ENCODE data around the gene SLC17A4.
"Not testable (repeated sequence)": the region's sequence is repeated elsewhere in the genome, so short reads cannot be mapped to it uniquely, and the experiment has no call there.

SLC17A4 gene, protein sequence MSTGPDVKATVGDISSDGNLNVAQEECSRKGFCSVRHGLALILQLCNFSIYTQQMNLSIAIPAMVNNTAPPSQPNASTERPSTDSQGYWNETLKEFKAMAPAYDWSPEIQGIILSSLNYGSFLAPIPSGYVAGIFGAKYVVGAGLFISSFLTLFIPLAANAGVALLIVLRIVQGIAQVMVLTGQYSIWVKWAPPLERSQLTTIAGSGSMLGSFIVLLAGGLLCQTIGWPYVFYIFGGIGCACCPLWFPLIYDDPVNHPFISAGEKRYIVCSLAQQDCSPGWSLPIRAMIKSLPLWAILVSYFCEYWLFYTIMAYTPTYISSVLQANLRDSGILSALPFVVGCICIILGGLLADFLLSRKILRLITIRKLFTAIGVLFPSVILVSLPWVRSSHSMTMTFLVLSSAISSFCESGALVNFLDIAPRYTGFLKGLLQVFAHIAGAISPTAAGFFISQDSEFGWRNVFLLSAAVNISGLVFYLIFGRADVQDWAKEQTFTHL

GRCh38 chr6:25754535-25754934, at the start of gene SLC17A4:
Gene SLC17A4 (plus strand): TSS chr6:25754742. CDS start chr6:25761963, 7,221 bp downstream.
- DNase-seq, result no peak

DNA sequence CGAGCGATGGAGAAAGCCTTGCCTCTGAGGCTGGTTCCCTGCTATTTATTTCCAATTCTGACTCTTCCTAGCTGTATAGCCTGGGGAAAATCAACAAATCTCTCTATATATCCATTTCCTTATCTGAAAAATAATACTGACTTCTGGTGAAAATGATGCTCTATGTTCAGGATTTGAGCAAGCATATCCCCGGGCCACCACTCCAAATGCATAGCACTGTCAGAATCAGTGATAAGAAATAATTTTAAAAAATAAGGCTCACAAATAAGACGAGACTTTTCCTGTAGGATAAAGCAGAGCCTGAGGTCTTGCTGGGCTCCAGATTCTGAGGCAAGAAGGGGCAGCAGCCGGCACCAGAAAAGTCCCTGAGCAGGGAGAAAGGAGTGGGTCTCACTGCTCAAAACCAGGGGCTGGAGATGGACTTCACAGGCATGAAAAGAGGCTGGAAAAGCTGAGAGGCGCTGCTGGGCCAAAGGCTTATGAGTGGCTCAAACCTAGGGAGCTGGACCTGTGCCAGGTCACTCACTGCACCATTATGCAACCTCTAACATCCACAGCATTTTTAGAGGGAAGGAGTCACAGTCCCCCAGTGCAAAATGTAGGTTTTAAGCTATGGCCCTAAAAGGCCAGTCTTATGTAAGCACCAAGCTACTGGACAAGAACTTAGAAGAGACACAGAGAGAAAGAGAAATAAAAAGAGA, 48.1 kb upstream of the SLC17A4 start:
- DNase-seq, result no peak

- no peak for DNase-seq
Observed at GRCh38 chr6:25709761-25710160, 44.8 kb upstream of the SLC17A4 start.

DNA sequence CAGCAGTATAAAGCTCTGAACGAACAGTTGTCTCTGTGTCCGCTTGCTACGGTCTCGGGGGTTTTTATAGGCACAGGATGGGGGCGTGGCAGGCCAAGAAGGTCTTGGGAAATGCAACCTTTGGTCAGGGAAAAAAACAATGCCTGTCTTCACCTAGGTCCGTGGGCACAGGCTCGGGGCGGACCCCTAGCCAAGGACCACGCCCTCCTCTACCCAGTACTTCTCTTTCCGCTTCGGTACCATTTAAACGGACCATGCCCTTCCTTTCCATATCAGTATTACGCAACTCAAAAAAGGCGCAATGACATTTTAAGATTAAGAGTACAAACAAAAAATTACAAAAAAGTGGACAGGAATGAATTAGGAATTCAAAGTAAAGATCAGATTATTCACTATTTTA, 44.3 kb upstream of the SLC17A4 start:
- no peak for DNase-seq

DNA sequence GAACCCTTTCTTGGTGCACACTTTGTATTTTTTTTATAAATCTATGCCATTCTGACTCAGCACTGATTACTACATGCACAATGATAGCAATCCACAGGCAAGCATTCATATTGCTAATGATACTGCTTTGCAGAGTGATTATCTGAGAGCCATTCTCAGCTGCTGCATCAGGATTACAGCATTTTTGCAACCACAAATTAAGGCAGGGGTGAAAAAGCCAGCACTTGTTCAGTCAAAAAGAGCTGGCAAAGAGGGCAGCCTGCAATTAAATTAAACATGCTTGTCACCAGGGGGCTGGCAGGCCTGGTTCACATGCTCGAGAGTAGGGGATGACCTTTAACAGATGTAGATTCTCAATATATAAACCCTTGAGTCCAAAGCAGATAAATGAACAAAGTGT, 40.7 kb upstream of the SLC17A4 start:
- no peak for DNase-seq

- DNase-seq, result no peak
Observed at GRCh38 chr6:25714765-25715164, 39.8 kb upstream of the SLC17A4 start.

DNA sequence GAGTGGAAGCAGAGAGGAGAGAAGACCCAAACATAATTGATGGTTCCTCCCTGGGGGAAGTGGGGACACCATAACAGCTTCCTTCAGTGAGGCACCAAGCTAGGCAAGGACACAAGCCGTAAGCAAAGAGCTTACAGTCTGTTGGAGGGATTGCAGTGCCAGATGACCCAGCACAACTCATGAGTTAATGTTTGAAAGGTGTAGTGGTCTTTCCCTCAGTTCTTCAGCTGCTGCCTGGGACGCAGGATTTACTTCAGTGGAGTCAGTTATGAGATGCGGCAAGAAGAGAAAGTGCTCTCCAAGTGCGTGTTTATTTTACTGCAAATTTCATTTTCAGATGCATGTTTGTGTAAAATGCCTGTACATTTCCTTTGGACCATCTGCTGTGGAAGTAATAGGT, 38.7 kb upstream of the SLC17A4 start:
- no peak for DNase-seq

GRCh38 chr6:25717866-25718740, 36.4 kb upstream of the SLC17A4 start:
- DNase-seq, result peak in 1 of 14 donors; percentile 1

- no peak for DNase-seq
Observed at GRCh38 chr6:25726122-25726911, 28.2 kb upstream of the SLC17A4 start.

DNA sequence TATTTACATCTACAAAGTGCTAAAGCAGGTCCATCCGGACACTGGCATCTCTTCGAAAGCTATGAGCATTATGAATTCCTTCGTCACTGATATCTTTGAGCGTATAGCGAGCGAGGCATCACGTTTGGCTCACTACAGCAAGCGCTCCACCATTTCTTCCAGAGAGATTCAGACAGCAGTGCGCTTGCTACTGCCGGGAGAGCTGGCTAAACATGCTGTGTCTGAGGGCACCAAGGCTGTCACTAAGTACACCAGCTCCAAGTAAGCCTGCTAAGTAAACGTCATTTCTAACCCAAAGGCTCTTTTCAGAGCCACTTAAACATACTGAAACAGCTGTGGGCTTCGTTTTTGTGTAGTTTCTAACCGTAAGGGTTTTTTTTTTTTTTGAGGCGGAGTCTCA, 27.5 kb upstream of the SLC17A4 start:
- DNase-seq, result no peak

DNA sequence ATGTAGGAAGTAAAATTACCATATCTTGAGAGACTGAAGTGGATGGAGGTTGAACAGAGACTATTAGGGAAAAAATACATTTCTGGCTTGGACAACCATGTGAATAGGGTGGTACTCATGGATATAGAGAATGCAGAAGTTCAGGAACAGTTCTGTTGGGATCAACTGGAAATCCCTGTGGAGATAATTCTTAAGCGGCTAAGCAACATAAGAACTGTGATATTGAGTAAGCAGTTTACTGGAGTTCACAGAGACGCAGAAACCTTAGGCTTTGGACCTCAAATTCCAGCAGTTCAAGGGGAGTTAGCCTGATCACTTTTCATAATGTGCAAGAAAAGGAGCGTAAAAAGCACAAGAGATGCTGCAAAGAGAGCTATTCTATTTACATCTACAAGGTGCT, 23.6 kb upstream of the SLC17A4 start:
- no peak for DNase-seq

DNA sequence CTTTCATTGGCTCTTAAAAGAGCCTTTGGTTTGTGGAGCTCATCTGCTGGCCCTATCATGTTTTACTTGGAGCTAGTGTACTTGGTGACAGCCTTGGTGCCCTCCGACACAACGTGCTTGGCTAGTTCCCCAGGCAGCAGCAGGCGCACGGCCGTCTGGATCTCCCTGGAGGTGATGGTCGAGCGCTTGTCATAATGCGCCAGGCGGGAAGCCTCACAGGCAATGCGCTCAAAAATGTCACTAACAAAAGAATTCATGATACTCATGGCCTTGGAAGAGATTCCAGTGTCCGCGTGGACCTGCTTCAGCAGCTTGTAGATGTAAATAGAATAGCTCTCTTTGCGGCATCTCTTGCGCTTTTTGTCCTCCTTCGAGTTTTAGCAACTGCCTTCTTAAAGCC, 22.8 kb upstream of the SLC17A4 start:
- no peak for DNase-seq

DNA sequence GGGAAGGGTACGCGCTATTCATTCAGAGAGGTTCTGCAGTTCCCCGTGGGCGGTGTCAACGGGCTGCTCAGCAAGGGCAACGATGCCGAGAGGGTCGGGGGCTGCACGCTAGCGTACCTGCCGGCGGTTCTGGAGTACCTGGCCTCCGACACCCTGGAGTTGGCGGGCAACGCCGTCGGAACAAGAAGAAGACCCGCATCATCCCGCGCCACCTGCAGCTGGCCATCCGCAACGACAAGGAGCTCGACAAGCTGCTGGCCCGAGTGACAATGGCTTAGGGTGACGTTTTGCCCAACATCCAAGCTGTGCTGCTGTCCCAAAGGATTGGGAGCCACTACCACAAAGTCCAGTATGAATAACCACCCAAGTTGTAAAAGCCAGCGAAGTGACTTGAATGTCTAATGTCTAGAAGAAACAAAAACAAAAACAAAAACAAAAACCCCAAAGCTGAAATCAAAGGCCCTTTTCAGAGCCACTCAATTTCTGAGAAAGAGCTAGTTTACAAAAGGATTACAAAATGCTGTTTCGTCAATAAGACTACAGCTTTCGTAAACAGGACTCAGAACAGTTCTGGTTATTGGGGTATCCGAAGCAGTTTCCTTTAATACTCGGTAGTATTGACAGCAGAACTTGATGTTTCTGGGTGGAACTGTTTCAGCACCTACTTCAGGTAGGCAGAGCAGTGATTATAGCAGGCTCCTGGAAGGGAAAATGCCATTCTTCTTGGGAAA, 21.9 kb upstream of the SLC17A4 start:
- DNase-seq, result no peak

DNA sequence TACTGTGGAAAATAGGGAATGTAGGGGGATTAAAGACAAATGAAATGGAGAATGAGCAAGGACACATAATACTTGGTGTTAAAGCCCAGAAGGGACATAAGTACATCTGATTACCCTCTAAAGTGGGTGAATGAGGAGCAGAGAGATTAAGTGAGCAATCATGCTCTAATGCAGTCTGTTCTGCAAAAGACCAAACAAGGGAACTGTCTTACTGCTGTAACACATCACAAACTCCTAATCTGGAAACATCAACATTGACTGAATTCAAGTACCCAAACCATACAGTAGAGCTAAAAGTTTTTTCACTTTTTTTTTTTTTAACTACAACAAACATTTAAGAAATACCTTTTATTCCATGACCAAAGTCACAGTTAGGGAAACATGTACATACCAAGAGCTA, 19.3 kb upstream of the SLC17A4 start:
- no peak for DNase-seq

DNA sequence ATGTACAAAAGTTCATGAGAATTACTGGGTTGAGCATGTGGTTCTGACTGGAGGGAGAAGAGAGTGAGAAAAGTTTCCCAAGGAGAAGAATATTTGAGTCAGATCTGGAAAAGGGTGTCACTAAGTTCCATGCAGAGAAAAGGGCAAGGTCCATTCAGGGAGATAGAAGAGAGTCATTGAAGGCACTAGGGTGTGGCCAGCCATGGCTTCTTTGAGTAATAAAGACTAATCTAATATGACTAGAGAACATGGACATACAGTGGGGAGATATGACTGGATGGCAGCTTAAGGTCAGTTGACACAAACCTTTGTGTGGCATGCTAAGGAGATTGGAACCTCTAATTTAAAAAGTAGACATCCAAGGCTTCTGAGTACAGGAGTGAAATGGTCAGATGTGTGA, 10.7 kb upstream of the SLC17A4 start:
- DNase-seq, result no peak

DNA sequence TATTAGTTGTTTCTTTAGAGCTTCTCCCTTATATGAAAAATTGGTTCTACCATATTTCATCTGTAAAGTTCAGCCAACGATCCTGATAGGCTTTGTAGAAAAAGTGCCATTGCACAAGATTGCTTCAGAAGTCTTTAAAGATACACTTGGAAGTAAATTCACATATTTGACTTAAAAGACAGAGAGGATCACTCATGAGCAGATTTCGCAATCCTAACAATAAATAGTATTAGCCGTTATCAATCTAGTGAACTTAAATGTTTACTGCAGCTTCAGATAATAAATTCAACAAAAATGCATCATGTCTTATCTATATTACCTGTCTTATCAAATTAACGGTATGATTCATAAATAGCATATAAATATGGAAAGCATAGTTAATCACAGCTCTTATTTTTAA, 8.7 kb upstream of the SLC17A4 start:
- no peak for DNase-seq

- no peak for DNase-seq
Observed at GRCh38 chr6:25746968-25747367, 7.6 kb upstream of the SLC17A4 start.

- DNase-seq, result no peak
Observed at GRCh38 chr6:25747477-25747876, 7.1 kb upstream of the SLC17A4 start.

DNA sequence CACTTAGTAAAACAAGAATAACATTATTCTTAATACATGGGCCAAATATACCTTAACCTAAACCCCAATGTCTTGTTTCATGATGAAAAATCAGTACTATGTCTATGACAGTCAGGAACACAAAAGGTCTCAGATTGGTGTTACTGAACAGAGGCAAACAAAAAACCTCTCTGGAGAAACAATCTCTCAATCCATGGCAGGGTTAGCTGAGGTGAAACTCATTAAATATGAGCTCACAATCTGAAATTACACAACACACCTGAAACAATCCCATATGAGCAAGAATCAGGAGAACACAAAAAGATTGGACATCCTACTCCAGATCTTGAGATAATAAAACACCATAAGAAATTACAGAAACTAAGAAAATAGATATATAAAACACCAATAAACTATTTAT, 6.5 kb upstream of the SLC17A4 start:
- no peak for DNase-seq

DNA sequence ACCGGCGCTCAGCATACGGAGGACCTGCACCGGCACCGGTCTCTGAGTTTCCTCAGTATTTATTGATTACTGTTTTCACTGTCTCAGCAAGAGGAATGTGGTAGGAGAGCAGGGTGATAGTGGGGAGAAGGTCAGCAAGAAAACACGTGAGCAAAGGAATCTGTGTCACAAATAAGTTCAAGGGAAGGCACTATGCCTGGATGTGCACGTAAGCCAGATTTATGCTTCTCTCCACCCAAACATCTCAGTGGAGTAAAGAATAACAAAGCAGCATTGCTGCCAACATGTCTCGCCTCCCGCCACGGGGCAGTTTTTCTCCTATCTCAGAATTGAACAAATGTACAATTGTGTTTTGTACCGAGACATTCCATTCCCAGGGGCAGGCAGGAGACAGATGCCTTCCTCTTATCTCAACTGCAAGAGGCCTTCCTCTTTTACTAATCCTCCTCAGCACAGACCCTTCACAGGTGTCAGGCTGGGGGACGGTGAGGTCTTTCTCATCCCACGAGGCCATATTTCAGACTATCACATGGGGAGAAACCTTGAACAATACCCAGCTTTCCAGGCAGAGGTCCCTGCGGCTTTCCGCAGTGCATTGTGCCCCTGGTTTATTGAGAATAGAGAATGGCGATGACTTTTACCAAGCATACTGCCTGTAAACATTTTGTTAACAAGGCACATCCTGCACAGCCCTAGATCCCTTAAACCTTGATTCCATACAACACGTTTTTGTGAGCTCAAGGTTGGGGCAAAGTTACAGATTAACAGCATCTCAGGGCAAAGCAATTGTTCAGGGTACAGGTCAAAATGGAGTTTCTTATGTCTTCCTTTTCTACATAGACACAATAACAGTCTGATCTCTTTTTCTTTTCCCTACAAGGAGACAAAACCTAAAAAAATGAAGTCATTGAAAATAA, 5.7 kb upstream of the SLC17A4 start:
- not testable (repeated sequence) for DNase-seq
